BLaER1 (cell line): ENCODE measurements around the gene SLC10A1.

Experiments used
- H3K27ac ChIP-seq: shearing (Covaris generic); formaldehyde crosslinking; 2 replicates; pipeline ENCODE4 v1.8.1; 2022
- H3K27me3 ChIP-seq: shearing (Covaris generic); formaldehyde crosslinking; 2 replicates; pipeline ENCODE4 v1.8.1; 2022
- H3K36me3 ChIP-seq: shearing (Covaris generic); formaldehyde crosslinking; 2 replicates; pipeline ENCODE4 v1.8.1; 2022
- H3K4me1 ChIP-seq: shearing (Covaris generic); formaldehyde crosslinking; 2 replicates; pipeline ENCODE4 v1.8.1; 2022
- H3K4me2 ChIP-seq: shearing (Covaris generic); formaldehyde crosslinking; 2 replicates; pipeline ENCODE4 v1.8.1; 2022
- H3K4me3 ChIP-seq: shearing (Covaris generic); formaldehyde crosslinking; 2 replicates; pipeline ENCODE4 v1.8.1; 2022
- H3K9ac ChIP-seq: shearing (Covaris generic); formaldehyde crosslinking; 2 replicates; pipeline ENCODE4 v1.8.1; 2022
- H3K9me3 ChIP-seq: shearing (Covaris generic); formaldehyde crosslinking; 2 replicates; pipeline ENCODE4 v1.8.1; 2022
- H4K20me1 ChIP-seq: shearing (Covaris generic); formaldehyde crosslinking; 2 replicates; pipeline ENCODE4 v1.8.1; 2022
- Cebpa-rat ChIP-seq: shearing (Covaris generic); IDR thresholded peaks from 2 replicates; pipeline ENCODE4 v1.8.1; 2022

The SLC10A1 gene

DNA sequence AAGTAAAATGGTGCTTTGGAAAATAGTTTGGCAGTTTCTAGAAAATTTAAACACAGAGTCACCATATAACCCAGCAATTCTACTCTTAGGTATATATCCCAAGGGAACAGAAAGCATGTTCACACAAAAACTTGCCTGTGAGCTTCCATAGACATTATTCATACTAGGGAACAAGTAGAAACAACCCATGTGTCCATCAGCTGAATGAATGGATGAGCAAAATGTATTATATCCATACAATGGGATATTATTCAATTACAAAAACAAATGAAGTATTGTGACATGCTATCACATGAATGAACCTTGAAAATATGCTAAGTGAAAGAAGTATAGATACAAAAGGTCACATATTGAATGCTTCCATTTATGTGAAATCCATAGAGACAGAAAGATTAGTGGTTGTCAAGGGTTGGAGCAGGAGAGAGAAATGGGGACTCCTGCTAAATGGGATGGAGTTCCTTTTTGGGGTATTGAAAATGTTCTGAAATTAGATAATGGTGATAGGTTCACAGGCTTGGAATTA, 7.9 kb downstream of the SLC10A1 start:
- TF ChIP-seq Cebpa-rat, result no peak
- H3K27ac ChIP-seq, result no peak overlapping the region
- H3K36me3 ChIP-seq, result peaks cover 21% of the 10 kb centered on the region; the same call in 1 of the 2 replicates
- H3K4me2 ChIP-seq, result no peak overlapping the region
- no peaks in the 10 kb centered on the region for H3K4me1 ChIP-seq
- H3K4me3 ChIP-seq, result no peak overlapping the region
- H3K9ac ChIP-seq, result no peak overlapping the region
- no peaks in the 10 kb centered on the region for H4K20me1 ChIP-seq
- H3K27me3 ChIP-seq, result no peaks in the 10 kb centered on the region
- H3K9me3 ChIP-seq, result no peaks in the 10 kb centered on the region

DNA sequence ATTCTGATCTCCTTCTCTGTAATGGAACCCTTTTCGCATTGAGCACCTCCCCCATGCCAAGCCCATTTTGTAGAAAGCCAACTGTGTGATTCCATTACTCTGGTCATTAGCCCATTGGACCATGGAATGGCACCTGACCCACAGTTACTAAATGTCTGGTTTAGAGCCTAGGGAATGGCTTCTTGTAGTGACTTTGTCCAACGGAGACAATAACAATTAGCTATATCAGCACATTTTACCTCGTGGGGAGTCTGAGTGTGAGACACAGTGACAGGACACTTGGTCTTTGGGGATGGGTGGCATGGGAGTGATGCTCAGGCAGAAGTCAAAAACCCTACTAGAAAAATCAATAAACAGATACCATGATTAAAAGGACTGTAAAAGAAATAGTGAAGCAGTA, 10.4 kb downstream of the SLC10A1 start:
- Histone ChIP-seq H3K4me1 (no peaks in the 10 kb centered on the region), H3K27me3 (no peaks in the 10 kb centered on the region), H3K4me2 (no peak overlapping the region), H4K20me1 (no peaks in the 10 kb centered on the region; the same call in 1 of the 2 replicates), H3K36me3 (peaks cover 26% of the 10 kb centered on the region; the same call in 1 of the 2 replicates), H3K4me3 (no peak overlapping the region), H3K9me3 (no peaks in the 10 kb centered on the region), H3K9ac (no peak overlapping the region), H3K27ac (no peak overlapping the region)
- no peak for TF ChIP-seq Cebpa-rat

DNA sequence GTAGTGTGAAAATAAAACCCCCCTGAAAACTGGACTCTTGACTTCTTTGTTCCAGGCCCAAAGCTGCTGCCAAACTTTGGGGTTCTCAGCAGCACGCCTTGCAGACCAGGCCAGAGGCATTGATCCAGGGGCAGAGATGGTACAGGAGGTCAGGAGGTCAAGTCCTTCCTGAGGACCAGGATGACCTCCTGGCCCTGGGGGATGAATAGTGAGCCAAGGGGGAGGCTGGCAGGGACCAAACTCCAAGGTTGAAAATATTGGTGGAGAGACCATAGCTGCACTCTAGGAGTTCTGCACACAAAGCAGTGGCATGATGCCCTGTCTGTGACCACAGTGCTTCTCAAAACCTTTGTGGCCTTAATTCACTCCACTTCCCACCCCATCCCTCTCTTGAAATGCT, 12.1 kb downstream of the SLC10A1 start:
- Histone ChIP-seq H3K36me3 (peaks cover 27% of the 10 kb centered on the region; the same call in 1 of the 2 replicates), H3K9me3 (no peaks in the 10 kb centered on the region), H3K4me2 (no peak overlapping the region), H3K4me1 (no peaks in the 10 kb centered on the region), H3K4me3 (no peak overlapping the region), H4K20me1 (peaks cover 2% of the 10 kb centered on the region; the same call in 1 of the 2 replicates), H3K9ac (no peak overlapping the region), H3K27me3 (no peaks in the 10 kb centered on the region), H3K27ac (no peak overlapping the region)
- no peak for TF ChIP-seq Cebpa-rat

DNA sequence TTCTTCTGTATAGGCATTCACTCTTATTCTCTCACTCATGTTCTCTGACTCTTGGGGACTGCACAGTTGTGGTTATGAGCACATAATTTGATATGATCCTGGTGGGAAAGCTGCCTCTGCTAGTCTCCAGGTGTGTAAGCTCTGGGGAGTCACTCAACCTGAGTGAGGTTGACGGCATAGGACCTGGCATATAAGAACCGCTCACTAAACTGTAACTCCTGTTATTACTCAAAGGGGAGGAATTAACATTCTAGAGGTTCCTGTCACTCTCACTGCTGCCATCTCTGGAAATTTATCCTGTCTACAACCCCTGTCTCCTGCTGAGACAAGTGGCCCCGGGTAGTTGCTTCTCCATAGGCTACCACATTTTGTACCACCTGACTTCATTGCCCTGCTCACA, 16.1 kb downstream of the SLC10A1 start:
- Histone ChIP-seq H4K20me1 (peaks cover 42% of the 10 kb centered on the region), H3K4me1 (no peaks in the 10 kb centered on the region), H3K4me2 (no peak overlapping the region), H3K36me3 (peaks cover 58% of the 10 kb centered on the region), H3K27ac (no peak overlapping the region), H3K27me3 (no peaks in the 10 kb centered on the region), H3K4me3 (no peak overlapping the region), H3K9me3 (no peaks in the 10 kb centered on the region), H3K9ac (no peak overlapping the region)
- no peak for TF ChIP-seq Cebpa-rat

DNA sequence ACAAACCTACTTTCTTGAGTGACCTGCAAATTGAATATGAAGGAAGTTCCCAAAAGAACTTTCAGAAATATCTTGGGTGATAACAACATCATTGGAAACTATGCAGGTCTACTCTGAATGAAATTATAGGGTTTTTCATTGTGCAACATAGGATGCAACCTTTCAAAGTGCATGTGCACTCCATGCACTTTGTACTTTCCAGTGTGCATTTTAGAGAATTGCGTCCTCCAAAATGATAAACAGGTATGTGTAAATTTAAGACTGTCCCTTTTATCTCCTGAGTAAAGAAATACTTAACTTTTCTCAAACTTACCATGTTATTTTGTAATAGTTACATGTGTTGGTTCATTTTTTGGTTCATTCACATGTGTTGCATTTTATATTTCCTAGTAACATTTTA, 16.9 kb downstream of the SLC10A1 start:
- no peaks in the 10 kb centered on the region for H3K9me3 ChIP-seq
- peaks cover 49% of the 10 kb centered on the region for H4K20me1 ChIP-seq
- no peak overlapping the region for H3K4me3 ChIP-seq
- no peak overlapping the region for H3K4me2 ChIP-seq
- H3K36me3 ChIP-seq, result peaks cover 59% of the 10 kb centered on the region
- H3K9ac ChIP-seq, result no peak overlapping the region
- no peaks in the 10 kb centered on the region for H3K27me3 ChIP-seq
- TF ChIP-seq Cebpa-rat, result no peak
- no peak overlapping the region for H3K27ac ChIP-seq
- no peaks in the 10 kb centered on the region for H3K4me1 ChIP-seq

DNA sequence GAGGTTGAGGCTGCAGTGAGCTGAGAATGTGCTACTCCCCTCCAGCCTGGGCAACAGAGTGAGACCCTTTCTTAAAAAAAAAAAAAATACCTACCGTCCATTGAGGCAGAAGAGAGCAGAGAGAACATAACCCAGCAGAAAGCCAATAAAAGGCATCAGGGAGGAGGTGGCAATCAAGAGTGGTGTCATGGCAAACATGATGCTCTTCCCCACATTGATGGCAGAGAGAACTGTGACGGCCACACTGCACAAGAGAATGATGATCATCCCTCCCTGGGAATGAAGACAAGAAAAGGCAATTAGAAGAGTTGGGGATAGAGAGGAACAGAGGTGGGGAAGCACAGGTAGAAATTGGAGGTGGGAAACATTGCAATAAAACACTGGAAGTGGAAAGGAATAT, 18.0 kb downstream of the SLC10A1 start:
- no peak overlapping the region for H3K27ac ChIP-seq
- no peaks in the 10 kb centered on the region for H3K9me3 ChIP-seq
- H3K36me3 ChIP-seq, result peaks cover 64% of the 10 kb centered on the region
- H3K4me1 ChIP-seq, result no peaks in the 10 kb centered on the region
- H3K4me3 ChIP-seq, result no peak overlapping the region
- no peak overlapping the region for H3K9ac ChIP-seq
- peaks cover 53% of the 10 kb centered on the region for H4K20me1 ChIP-seq
- TF ChIP-seq Cebpa-rat, result no peak
- H3K27me3 ChIP-seq, result no peaks in the 10 kb centered on the region
- H3K4me2 ChIP-seq, result no peak overlapping the region

DNA sequence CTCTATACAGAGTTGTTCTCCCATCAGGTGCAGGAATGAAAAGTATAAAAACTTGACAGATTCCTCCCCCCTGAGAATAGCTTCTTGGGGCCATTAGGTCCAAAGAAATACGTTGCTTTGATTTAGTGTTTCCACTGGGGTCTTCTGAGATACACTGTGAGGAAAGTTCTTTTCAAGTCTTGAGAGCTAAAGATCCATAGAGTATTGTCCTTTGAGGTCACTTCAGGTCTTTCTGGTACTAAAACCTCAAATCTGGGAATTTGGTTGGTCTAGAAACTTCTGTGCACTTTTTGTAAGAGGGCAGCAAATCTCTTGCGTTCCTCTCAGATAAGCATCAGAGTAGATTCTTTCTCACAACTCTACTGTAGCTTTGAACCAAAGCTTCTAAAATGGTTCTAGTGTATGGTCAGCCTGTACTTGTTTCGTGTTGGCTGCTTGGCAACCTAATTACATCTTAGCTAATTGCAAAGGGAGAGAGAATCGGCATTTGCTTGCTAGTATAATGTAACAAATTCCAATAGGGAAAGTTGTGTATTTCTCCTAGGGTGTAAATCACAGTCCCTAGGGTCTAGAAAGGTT, 20.1 kb downstream of the SLC10A1 start:
- Histone ChIP-seq H3K9me3 (no peaks in the 10 kb centered on the region), H3K4me1 (no peaks in the 10 kb centered on the region), H3K9ac (no peak overlapping the region), H3K27me3 (no peaks in the 10 kb centered on the region), H4K20me1 (peaks cover 74% of the 10 kb centered on the region), H3K4me2 (no peak overlapping the region), H3K27ac (no peak overlapping the region), H3K36me3 (peaks cover 81% of the 10 kb centered on the region), H3K4me3 (no peak overlapping the region)
- TF ChIP-seq Cebpa-rat, result no peak

DNA sequence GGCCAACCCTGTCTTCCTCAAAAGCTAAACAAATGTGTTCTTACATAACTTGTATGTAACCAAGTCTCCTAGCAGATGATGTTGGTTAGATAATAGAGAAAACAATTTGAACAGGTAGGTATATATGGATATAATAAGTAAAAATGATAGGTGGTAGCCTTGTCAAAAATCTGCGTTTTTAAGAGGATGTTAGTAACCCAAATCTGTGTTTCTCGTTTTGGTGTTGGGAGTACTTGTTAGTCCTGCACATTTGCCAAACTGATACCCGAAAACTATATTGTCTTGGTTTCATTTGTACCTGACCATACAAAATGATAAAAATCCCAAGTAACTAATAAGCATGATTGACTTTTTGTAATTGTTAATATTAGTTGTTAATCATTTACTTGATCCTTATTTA, 22.0 kb downstream of the SLC10A1 start:
- H3K4me2 ChIP-seq, result no peak overlapping the region
- H4K20me1 ChIP-seq, result peaks cover 91% of the 10 kb centered on the region
- no peak for TF ChIP-seq Cebpa-rat
- peaks cover 100% of the 10 kb centered on the region for H3K36me3 ChIP-seq
- no peak overlapping the region for H3K9ac ChIP-seq
- no peak overlapping the region for H3K4me3 ChIP-seq
- H3K9me3 ChIP-seq, result no peaks in the 10 kb centered on the region
- H3K27ac ChIP-seq, result no peak overlapping the region
- no peaks in the 10 kb centered on the region for H3K27me3 ChIP-seq
- no peaks in the 10 kb centered on the region for H3K4me1 ChIP-seq

DNA sequence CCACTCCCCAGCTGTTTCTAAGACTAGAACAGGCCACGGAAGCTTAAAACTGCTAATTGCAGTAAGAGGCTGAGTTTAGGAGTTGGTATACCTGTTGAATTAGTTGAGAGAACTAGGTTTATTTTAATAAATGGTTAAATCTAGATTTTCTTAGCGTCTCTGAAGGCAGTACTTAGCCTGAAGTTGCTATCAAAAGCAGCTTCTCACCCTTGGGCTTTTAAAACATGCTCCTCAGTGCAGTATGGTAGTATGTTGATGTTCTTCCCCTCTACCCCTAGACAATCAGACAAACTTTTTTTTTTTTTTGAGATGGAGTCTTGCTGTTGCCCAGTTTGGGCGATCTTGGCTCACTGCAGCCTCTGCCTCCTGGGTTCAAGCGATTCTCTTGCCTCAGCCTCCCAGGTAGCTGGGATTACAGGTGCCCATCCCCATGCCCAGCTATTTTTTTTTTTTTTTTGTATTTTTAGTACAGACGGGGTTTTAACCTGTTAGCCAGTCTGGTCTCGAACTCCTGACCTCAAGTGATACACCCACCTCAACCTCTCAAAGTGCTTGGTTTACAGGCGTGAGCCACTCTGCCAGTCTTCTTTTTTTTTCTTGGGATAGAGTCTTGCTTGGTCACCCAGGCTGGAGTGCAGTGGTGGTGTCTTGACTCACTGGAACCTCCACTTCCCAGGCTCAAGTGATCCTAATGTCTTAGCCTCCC, 23.3 kb downstream of the SLC10A1 start:
- H3K4me1 ChIP-seq, result peaks cover 12% of the 10 kb centered on the region
- no peak overlapping the region for H3K27ac ChIP-seq
- no peak overlapping the region for H3K4me2 ChIP-seq
- H3K4me3 ChIP-seq, result no peak overlapping the region
- H3K27me3 ChIP-seq, result no peaks in the 10 kb centered on the region
- peaks cover 91% of the 10 kb centered on the region for H4K20me1 ChIP-seq
- H3K9me3 ChIP-seq, result no peaks in the 10 kb centered on the region
- no peak overlapping the region for H3K9ac ChIP-seq
- TF ChIP-seq Cebpa-rat, result no peak
- H3K36me3 ChIP-seq, result peaks cover 100% of the 10 kb centered on the region
